Memory B cell (primary cell): Measurements from ENCODE around the gene MPEG1.

Experiments
- ATAC-seq: fragments of 150-1000 bp; cut with Tn5 transposase; 2 replicates; pipeline ENCODE4 v1.10.0; 2021; ENCODE audit warnings: low read depth, mild to moderate bottlenecking, moderate library complexity
- DNase-seq, 2 donors: peaks; one replicate each; pipeline ENCODE4 v3.0.0; 2022; ENCODE audit warnings: low spot score in 2 of 2
- H3K27ac Mint-ChIP-seq: one replicate; pipeline ENCODE4 v1.8.0; 2022; ENCODE audit warnings: mild to moderate bottlenecking, moderate library complexity, mixed read lengths
- H3K27me3 Mint-ChIP-seq: one replicate; pipeline ENCODE4 v1.8.0; 2022; ENCODE audit warnings: mixed read lengths
- H3K36me3 Mint-ChIP-seq: one replicate; pipeline ENCODE4 v1.8.0; 2022; ENCODE audit warnings: mild to moderate bottlenecking, mixed read lengths
- H3K4me1 Mint-ChIP-seq: one replicate; pipeline ENCODE4 v1.8.0; 2022; ENCODE audit warnings: mixed read lengths
- H3K4me3 Mint-ChIP-seq: one replicate; pipeline ENCODE4 v1.8.0; 2022; ENCODE audit warnings: mild to moderate bottlenecking, moderate library complexity, mixed read lengths
- H3K9me3 Mint-ChIP-seq: one replicate; pipeline ENCODE4 v1.8.0; 2022; ENCODE audit warnings: mixed read lengths

Gene MPEG1

DNA sequence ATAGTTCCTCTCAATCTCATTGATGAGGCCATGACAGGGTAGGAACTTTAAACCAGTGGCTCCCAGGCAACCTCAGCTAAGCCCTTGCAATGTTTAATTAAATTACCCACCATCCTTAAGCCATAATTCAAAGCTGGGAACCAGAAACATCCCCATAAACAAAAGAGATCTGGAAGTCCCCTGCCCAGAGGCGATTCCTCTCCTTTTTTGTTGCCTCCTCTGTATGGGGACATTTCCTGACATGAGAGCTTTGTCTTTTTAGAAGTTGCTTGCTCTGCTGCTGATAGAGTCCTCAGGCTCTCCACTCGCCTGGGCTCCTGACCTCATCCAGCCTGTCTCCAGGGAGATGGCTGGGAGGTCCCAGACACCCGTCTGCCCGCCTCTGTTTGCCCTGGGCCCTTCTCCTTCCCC, 37.6 kb downstream of the MPEG1 start:
- no peak for DNase-seq
- peaks cover 16% of the 10 kb centered on the region for H3K4me1 Mint-ChIP-seq

DNA sequence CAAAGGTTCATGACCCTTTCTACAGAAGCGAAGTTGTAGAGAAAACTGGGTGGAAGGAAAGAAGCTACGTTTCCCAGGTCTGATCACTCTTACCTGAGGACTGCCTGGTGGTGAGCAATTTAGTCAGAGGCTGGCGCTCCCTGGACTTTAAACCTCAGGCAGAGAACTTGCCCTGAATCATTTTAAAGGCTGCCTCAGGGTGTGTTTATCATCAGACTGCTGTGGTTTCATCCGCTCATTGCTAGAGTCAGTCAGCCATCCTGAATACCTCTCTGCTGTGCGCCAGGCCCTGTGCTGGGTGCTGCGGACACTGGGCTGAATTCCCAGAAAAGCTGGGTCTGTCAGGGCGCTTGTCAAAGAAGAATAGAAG, 38.1 kb downstream of the MPEG1 start:
- ATAC-seq (no peak), DNase-seq (no peak)
- Mint-ChIP-seq H3K4me3 (no peak overlapping the region), H3K27ac (no peak overlapping the region), H3K4me1 (peaks cover 16% of the 10 kb centered on the region), H3K9me3 (peaks cover 5% of the 10 kb centered on the region), H3K27me3 (no peaks in the 10 kb centered on the region), H3K36me3 (peaks cover 18% of the 10 kb centered on the region)

More for the DNA sequence above, 37.6 kb downstream of the MPEG1 start:
- no peak for ATAC-seq
- H3K27me3 Mint-ChIP-seq: no peaks in the 10 kb centered on the region
- no peak overlapping the region for H3K4me3 Mint-ChIP-seq
- H3K36me3 Mint-ChIP-seq: peaks cover 21% of the 10 kb centered on the region
- no peak overlapping the region for H3K27ac Mint-ChIP-seq
- H3K9me3 Mint-ChIP-seq: peaks cover 6% of the 10 kb centered on the region

DNA sequence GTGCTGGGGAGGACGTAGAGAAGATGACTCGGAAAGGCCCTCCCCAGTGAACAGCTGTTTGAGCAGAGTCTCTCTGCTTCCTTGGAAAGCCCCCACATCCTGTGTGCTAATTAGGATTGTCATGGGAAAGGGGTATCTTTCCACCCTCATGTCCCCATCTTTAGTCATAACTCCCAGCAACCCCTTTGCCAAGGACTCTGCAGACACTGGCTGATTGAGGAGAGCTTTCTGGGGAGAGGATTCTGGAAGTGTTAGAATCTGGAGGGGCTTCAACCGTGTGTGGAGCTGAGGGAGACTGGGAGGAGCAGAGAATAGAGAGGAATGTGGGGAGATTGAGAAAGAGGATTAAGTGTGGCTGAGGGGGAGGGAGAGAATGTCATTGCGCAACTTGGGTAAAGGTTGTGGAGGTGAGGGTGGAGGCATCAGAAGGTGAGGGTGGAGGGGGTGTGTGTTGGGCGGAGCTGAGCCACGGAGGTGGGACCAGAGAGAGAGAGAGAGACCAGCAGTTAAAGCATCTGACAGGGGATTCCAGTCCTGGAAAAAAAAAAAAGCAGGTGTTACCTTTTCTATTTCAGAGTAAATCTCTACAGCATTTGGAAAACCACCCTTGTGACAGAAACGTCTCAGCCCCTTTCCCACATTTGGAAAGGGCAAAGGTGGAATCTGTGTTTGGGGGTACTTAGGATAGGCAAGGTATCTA, 38.6 kb downstream of the MPEG1 start:
- DNase-seq: no peak
- ATAC-seq: no peak
- Mint-ChIP-seq H3K4me1 (peaks cover 16% of the 10 kb centered on the region), H3K4me3 (peak overlapping the region; percentile 35), H3K9me3 (peaks cover 2% of the 10 kb centered on the region), H3K36me3 (peaks cover 14% of the 10 kb centered on the region), H3K27ac (peak overlapping the region; percentile 45), H3K27me3 (no peaks in the 10 kb centered on the region)

DNA sequence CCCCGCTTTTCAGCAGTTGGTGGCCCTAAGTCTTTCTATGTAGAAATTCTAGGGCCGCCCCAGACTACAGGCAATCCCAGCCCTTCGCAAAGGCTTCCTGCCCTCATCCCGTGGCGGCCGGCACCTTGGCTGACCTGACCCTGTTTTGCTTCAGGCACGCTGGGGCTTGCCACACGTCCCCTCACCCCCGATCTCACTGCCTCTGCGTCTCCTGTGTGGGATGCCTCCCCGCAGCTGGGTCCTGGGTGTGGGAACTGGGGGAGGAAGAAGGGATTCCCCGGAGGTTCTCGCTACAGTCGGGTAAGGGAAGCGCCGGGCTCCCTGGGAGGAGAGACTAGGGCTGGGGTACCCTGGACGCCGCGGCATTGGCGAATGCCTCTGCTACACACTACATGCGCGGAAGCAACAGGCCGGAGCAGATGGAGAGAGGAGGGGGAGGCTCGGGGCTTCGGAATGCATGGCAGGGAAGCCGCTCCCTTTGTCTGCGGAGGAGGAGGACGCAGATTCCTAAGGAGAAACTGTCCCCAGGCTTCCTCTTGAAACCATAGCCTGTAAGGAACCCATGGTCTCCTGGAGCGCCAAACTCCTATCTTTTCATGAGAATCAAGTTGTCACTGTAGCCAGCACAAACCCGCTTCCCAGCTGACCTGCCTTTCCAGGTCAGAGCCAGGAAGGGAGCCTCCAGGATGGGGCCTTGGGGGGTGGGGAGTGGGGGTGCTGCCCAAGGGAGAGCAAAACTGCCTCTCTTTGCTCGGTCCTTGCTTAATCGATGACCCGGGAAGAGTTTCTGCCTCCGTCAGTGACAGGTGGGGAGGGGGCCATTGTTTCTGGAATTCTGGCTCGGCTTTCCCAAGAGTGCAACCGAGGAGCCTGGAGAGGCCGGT, 39.4 kb downstream of the MPEG1 start:
- ATAC-seq (no peak), DNase-seq (peak in 1 of 2 donors; percentile 37)
- H3K27ac Mint-ChIP-seq: peak overlapping the region; percentile 81
- H3K4me3 Mint-ChIP-seq: peak overlapping the region; percentile 98
- H3K36me3 Mint-ChIP-seq: peaks cover 10% of the 10 kb centered on the region
- H3K9me3 Mint-ChIP-seq: no peaks in the 10 kb centered on the region
- peaks cover 16% of the 10 kb centered on the region for H3K4me1 Mint-ChIP-seq
- H3K27me3 Mint-ChIP-seq: no peaks in the 10 kb centered on the region

DNA sequence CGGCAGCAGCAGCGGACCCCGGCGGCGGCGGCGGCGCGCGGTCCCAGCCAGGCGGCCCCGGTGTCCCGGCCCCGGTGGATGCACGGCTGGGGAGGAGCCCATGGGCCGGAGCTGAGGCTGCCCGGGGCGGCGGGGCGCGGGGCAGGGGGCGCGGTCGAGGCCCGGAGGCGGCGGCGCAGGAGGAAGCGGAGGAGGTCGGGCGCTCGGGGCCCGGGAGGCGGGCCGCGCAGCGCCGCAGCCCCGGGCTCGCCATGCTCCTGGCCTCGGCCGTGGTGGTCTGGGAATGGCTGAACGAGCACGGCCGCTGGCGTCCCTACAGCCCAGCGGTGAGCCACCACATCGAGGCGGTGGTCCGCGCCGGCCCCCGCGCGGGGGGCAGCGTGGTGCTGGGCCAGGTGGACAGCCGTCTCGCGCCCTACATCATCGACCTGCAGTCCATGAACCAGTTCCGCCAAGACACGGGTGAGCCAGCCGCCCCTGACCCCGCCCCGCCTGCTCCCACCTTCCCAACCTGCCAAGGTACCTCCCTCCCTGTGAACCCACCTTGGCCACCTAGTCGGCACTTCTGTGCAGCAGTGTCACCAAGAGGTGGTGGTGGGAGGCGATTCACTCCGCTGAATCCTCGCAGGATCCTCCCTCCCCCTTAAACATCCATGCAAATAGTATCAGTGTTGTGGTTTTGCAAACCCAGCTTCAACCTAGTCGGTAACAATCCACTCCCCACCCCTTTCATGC, 40.2 kb downstream of the MPEG1 start:
- no peaks in the 10 kb centered on the region for H3K9me3 Mint-ChIP-seq
- DNase-seq (peak; percentile 44 to 50), ATAC-seq (peak; percentile 58)
- peaks cover 16% of the 10 kb centered on the region for H3K4me1 Mint-ChIP-seq
- peak overlapping the region; percentile 81 for H3K27ac Mint-ChIP-seq
- H3K36me3 Mint-ChIP-seq: peaks cover 5% of the 10 kb centered on the region
- H3K27me3 Mint-ChIP-seq: no peaks in the 10 kb centered on the region
- peak overlapping the region; percentile 98 for H3K4me3 Mint-ChIP-seq

DNA sequence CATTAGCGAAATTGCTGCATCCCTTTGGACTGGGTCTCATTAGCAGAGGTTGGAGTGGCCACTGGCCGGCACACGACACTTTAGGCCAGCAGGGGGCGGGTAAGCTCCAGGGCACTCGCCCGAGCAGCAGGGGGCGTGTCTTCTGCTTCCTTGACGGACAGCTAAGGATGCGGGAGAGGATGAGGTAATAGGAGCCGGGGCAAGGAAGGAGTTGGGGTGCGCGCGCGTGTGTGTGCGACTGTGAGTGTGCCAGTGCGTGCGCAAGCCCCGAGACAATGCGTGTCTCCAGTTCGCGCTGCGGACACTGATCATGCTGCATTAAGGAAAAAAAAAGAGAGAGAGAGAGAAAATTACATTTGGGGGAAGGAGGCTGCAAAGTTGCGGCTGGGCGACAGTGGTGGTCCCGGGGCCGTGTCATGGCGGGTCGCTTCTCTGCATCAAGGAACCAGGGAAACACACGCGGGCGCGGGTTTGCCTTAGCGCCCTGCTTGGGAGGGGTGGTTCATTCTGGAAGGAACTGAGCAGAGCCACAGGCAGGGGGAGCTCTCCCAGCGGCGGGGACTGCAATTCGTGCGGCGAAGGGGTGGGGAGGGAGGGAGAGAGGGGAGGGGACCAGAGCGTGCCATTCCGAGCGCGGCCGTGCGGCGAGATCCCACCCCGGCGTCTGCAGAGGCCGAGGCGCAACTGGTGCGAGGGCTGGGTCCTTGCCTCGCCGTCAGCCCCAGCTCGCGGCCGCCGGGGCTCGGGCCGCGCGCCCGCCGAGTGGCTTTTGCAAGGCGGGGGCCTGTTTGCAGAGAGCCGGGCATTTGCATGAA, 41.0 kb downstream of the MPEG1 start, which contains the start of gene DTX4:
DTX4 (plus strand) TSS at position 625 of the 815 bp plus-strand sequence. CDS start 464 bp downstream, outside the sequence.
- H3K9me3 Mint-ChIP-seq: no peaks in the 10 kb centered on the region
- H3K27ac Mint-ChIP-seq: peak within 1 kb of the TSS; percentile 81
- peak within 1 kb of the TSS; percentile 98 for H3K4me3 Mint-ChIP-seq
- H3K27me3 Mint-ChIP-seq: no peaks in the 10 kb centered on the region
- DNase-seq: peak; percentile 86 to 87
- H3K4me1 Mint-ChIP-seq: peaks cover 16% of the 10 kb centered on the region
- peak; percentile 76 for ATAC-seq
- no peaks in the 10 kb centered on the region for H3K36me3 Mint-ChIP-seq

DNA sequence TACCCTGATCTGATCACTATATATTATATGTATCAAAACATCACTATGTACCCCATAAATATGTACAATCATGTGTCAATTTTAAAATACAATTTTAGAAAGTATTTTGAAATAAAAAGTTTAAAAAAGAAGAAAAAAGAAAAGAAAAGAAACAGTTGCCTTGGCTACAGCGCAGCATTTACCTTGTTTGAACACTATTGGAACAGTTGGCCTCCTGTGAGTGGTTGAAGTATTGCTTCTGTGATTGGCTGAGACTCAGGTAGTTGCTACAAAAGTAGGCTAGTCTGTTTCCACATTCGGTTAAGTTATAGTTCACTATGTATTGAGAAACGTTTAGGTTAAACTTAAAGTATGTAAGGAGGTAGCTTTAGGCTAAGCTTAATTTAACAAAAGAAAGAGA, 48.7 kb downstream of the MPEG1 start:
- H3K4me1 Mint-ChIP-seq: no peaks in the 10 kb centered on the region
- H3K27me3 Mint-ChIP-seq: peaks cover 2% of the 10 kb centered on the region
- ATAC-seq: no peak

More for the DNA sequence above, 48.7 kb downstream of the MPEG1 start:
- Mint-ChIP-seq H3K9me3 (no peaks in the 10 kb centered on the region), H3K36me3 (no peaks in the 10 kb centered on the region), H3K4me3 (no peak overlapping the region), H3K27ac (no peak overlapping the region)
- DNase-seq: no peak
